CD1c-positive myeloid dendritic cell (primary cell): ENCODE results near the gene TMEM53.
A peak's percentile ranks its signal among the peaks of the same experiment; 100 is the strongest.
"Not testable (repeated sequence)": the region's sequence is repeated elsewhere in the genome, so short reads cannot be mapped to it uniquely, and the experiment has no call there.

Source experiments
- DNase-seq: peaks from one replicate; pipeline ENCODE4 v3.0.0-alpha.2; 2016; ENCODE audit errors: extremely low spot score

TMEM53 gene

DNA sequence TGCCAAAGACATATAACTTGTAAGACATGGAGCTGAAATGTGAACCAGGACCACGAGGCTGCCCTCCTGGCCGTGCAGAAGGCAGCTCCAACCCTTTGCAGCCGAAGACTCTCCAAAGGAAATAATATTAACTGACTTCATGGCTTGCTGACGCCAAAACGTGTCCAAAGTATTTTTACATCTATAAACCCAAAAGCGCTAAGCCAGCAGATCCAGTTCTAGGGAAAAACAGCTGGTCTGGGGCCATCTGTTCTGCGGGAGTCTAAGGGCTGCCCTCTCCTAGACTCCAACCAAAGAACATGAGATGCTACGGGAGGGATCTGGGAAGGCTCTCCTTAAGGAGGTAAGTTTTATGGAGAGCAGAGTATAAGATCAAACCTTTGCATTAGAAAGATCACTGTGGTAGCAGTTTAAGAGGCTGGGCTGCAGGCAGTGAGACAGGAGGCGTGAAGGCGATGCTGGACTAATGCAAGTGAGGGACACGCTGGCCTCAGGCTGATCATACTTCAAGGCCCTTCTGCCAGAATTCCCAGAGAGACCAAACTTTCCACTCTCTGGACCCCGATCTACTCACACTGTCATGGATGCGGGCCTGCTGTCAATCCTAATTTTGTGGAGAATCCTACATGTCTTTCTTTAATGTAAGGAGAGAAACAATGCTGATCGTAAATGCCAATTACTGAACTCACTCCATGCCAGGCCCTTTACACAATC, 1.2 kb downstream of the TMEM53 start:
- DNase-seq, result no peak

DNA sequence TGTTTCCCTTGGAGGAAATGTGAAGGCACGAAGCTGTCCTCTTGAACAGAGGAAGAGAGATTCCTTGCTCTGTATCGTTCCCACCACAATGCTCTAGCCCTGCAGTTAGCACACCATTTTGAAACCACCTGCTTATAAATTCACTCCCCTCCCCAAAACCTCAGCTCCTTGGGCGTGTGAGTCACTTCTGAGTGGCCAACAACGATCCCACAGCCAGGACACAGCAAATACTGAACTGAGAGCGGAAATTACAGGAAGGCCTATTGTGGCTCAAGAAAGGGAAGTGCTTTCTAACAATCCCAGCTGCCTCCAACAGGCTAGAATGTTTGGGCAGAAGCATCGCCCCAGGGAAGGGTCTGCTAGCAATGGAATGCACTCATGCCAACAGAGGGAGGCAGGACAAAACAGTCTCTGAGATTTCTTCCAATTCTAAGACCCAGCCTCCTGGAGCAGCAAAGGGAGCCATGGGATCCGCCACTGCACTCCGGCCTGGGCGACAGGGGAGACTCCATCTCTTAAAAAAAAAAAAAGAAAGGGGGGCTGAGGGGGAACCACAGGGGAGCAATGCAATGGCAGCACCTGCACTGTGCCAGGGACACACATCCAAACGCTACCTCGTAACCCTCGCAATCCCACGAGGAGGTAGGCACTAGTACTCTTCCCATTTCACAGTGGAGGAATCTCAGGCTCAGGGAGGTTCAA, 1.9 kb downstream of the TMEM53 start:
- peak; percentile 94 for DNase-seq

DNA sequence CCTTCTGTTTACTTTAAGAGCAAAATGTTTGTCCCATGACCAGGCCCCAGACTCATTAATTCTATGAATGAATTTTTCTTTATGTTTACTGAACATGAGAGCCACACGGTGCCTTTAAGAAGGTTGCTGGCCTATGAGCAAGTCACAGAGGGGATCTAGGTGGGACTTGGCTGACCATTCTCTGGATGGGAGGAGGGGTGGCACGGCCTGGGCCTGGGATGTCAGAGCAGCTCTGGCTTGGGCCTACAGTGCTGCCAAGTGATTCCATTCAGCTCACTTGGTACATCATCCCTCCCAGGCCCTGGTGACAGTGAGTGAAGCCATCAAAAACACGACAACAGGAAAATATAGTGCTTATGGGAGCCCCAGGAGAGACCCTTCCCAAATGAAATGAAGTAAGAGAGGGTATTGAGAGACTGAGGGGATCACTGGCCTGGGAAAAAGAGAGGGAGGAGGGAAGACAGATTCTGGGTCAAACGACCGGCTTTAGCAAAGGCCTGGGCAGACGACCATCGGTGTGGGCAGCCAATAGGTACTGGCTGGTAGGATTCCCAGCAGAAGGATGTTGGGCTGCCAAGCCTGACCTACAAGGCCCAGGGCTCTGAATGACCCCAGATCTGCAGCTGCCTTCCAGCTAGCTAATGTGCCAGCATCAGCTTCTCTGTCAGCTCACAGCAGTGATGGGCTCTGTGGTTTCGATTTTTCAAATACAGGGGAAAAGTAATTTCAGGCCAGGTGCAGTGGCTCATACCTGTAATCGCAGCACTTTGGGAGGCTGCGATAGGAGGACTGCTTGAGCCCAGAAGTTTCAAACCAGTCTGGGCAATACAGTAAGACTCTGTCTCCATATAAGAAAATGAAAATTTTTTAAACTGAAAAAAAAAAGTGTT, 3.3 kb downstream of the TMEM53 start:
- no peak for DNase-seq

DNA sequence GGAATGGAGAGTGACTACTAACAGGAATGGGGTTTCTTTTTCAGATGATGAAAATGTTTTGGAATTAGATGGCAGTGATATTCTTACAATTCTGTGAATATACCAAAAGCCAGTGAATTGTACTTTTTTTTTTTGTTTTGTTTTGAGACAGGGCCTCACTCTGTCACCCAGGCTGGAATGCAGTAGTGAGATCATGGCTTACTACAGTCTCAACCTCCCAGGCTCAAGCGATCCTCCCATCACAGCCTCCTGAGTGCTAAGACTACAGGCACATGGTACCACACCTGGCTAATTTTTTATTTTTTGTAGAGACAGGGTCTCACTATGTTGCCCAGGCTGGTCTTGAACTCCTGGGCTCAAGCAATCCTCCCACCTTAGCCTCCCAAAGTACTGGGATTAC, 7.6 kb downstream of the TMEM53 start:
- DNase-seq, result not testable (repeated sequence)

DNA sequence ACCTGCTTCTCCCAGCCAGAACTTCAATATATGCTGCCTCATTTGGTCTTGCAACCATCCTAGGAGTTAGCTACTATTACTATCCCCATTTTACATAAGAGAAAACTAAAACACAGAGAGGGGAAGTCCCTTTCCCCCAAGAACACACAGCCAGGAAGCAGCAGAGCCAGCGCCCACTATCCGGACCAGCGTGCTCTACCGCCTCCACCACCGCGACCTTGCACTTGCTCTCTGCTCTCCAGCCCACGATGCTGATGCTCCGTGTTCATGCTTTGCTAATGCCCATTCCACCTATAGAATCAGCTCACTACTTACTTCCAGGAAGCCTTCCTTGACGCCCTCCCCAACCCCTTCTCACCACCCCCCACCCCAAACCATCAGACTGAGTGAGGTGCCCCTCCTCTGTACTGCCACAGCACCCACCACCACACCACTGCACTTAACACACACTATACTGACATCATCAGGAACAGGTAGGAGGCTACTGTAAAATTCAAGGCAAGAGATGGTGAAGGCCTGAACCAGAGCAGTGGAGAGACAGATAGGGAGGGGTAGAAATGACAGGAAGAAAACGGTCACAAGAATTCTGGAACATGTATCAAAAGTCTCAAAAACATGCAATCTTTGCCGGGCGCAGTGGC, 9.4 kb downstream of the TMEM53 start:
- peak; percentile 50 for DNase-seq

DNA sequence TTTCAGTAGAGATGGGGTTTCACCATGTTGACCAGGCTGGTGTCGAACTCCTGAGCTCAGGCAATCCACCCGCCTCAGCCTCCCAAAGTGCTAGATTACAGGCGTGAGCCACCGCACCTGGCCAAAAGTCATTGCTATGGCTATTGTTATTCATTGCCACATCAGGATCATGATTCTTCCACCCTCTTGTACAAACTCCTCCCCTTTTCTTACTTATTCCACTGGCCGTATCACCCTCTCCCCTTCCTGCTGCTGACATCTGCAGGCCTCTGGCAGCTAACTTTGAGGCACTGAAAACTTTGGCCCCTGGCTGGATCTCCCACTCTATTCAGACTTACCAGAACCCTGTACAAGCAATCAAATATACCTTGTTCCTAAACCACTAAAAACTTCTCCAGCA, 10.9 kb downstream of the TMEM53 start:
- no peak for DNase-seq

DNA sequence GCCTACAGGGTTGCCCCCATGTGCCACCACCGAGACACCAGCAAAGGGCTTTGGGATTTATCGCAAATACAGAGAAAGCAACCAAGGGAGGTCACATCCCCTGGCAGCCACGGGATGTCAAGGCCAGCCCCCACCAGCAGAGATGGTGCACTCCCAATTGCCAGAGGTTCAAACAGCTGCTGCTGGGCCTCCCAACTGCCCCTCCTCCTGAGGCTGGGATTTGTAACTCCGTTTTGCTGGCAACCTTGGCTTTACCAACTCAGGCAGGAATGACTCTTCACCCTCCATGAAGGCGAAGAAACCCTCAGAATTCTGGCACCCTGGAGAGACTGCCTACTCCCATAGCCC, 11.6 kb downstream of the TMEM53 start:
- no peak for DNase-seq

DNA sequence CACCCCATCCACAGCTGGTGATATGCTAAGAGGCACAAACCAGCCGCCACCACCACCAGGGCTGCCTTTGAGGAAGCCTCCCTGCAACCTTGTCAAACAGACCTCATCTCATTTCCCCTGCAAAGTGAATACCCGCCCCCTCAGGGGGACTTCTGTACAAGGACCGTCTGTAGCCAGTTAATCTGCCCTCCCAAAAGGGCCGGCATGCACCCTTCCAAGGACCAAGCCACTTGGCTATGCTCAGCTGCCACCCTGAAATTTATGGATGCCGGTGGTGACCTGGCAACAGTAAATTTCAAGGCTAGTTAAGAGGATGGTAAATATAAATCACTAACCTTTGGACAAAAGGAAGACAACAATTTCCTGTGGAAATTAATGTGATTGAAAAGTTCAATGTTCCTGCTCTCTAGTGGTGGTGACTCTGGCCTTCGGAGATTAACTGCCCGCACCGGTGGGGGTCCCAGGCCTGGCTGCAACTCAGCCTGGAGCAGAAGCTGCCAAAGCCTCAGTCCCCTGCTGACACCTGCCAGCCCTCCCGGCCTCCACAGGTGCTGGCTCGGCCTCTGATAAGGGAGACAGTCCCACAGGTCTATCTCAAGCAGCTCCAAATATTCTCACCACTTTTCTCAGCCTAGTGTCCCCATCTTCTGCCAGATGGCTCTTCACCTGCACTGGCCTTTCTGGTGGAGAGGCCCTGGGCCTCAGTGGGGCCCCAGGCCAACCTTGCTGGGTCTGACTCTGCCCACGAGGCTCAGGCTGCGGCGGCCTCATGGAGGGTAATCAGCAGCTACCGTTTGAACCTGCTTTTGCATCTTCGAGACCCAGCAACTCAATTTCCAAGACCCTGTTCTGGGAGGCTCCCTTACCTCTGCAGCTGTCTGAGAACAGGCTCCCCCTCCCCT, 12.2 kb downstream of the TMEM53 start:
- DNase-seq, result no peak

DNA sequence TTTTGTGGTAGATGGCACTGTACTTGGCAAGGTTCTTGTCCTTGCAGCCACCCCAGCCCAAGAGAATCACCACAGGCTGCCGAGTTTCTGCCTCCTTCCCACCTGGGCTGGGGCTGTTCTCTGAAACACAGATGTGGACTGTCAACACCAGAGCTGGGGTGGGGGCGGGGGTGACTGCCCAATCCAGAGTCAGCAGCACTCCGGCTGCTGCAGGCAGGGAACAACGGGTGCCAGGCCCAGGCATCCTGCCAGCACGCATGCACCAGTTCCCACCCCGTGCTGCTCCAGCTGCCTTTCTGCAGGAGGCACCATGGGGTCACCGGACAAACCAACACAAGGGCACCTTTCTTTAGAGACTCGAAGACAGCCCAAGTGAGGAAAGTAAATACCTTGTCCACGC, 14.1 kb downstream of the TMEM53 start:
- no peak for DNase-seq

DNA sequence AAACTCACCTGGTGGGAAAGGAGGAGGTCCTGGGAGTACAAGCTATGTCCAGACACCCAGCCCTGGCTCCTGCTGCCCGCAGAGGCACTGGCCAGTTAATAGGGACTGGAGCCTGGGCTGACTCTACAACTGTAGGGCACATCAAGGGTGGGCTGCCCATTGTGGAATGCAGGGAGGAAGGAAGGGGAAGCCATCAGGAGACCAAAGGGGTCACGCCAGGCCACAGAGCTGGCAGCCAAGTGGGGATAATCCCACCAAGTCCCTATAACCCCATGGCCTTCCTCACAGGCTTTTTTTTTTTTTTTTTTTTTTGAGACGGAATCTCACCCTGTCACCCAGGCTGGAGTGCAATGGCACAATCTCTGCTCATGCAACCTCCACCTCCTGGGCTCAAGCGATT, 14.7 kb downstream of the TMEM53 start:
- DNase-seq, result no peak

DNA sequence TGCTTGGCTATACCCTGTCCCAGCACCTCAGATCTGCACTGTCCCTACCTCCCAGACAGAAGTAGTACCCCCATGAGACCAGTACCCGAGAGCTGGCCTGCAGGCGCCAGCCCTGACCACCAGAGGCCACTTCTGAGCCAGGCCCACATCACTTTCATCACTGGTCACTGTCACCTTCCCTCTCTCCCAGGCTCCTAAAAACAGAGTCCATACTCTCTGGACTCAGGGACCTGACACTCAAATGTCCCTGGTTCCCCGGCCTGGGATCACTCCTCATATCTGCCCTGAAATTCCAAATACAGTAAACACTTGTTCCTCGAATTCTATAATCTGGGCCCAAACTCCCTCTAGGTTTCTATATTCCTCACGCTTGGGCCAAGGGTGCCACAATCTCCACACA, 18.7 kb downstream of the TMEM53 start:
- no peak for DNase-seq

DNA sequence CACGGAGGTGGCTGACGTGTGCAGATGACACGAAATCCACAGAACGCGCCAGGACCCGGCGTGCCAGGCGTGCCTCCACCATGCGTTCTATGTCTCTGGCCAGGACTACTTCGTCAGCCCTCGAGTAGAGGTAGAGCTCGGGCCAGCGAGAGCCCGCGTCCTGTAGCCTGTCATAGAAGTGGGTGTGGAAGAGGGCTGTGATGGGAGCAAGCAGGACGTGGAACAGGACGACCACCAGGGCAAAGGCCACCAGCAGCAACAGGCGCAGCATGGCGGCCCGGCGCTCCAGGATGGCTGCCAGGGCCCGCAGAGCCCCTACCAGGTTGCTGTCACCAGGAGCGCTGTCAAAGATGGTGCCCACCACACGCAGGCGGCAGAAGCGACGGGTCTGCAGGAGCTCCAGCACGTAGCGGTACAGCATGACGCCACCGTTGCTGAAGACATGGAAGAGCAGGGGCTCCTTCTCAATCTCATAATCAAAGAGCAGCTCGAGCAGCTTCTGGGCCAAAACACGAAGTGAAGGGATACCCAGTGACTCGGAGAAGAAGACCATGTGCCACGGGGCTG, 19.6 kb downstream of the TMEM53 start:
- no peak for DNase-seq

DNA sequence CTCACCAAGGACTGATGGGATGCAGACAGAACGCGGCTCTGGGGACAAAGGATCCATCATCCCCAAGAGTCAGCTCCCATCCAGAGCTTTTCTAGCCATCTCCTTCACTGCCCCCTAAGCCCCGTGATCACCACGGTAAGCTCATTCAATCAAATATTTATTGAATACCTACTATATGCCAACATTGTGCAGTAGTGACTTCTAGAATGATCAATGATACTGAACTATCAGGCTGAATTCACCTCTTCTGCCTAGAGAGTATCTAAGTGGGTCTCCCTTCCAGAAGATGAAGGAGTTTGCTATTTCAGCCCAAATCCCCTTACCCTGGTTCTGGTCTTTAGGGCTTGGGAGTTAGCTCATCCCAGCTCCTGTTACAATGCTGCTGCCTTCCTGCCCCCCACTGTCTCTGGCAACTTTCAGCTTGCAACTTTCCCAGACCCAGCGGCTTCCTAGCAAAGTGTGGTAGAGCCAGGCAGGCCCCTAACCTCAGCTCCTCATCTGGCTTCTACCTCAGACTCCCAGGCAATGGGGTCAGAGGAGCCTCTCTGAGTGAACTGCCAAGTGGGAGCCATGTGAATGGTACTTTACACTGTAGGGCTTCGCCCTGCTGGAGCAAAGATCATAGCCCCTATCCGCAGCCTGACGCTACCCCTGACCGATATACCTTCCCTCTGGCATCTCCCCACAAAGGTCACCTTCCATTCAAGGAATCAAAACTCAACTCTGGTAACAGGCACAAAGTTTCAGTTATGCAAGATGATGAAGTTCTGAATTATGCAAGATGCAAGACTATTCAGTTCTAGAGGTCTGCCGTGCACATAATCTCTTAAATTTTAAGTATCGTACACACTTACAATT, 20.9 kb downstream of the TMEM53 start:
- no peak for DNase-seq

DNA sequence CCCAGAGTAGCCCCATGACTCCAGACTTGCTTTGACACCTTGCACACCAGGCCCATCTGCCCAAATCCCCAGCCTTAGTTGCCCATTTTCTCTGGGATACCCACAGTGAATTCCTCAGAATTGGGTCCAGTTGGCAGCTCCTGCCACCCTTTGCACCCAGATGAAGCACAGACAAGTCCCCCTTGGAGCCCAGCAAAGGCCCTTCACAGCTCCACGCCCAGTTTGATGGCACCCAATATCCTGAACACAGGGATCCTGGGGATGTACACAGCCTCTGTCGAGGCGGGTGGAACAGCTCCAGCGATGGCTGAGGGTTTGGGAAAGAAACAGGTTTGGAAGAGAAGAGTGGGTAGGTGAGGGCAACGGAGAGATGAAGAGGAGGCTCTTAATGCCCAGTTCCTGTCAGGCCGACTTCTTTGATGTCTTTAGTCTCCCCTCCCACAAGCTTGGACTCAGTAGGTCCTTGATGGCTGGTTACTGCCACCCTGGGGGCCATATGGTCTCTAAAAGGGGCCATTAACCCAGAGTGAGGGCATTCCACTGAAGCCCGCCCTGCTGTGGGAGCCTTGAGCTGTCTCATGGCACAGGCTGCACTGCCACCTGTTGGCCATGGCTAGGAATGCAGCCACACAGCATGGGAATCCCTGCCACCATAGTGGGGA, 21.7 kb downstream of the TMEM53 start:
- peak; percentile 74 for DNase-seq

DNA sequence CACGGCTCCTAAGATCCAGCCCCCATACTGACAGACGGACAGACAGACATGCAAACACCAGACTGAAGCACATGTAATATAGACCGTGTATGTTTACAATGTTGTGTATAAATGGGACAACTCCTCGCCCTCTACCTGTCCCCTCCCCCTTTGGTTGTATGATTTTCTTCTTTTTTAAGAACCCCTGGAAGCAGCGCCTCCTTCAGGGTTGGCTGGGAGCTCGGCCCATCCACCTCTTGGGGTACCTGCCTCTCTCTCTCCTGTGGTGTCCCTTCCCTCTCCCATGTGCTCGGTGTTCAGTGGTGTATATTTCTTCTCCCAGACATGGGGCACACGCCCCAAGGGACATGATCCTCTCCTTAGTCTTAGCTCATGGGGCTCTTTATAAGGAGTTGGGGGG, 23.2 kb downstream of the TMEM53 start:
- no peak for DNase-seq

DNA sequence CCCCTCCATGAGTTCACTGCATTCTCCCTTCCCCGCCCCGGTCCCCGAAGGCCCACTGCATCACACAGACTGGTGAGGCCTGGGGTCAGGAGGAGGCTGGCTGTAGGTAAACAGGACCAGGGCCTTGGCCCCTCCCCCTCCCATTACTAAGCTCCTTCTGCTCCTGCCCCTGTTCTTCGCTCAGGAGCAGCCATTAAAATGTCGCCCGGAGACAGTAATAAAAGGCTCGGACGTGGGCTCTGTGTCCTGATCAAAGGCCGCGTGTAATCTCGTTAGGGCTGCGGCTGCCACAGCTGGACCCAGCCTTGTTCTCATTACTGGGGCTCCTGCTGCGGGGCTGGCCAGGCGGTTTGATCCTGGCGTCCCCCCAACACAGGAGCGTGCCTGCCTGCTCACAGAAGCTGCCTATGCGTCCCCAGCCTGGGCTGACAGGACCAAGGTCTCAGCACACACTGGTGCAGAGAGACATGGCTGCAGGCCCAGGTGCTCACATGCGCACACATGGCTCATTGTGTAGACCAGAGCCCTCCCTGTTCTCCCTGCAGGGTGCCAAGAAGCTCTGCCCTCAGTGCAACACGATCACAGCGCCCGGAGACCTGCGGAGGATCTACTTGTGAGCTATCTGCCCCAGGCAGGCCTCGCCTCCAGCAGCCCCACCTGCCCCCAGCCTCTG, 24.0 kb downstream of the TMEM53 start:
- DNase-seq, result no peak

DNA sequence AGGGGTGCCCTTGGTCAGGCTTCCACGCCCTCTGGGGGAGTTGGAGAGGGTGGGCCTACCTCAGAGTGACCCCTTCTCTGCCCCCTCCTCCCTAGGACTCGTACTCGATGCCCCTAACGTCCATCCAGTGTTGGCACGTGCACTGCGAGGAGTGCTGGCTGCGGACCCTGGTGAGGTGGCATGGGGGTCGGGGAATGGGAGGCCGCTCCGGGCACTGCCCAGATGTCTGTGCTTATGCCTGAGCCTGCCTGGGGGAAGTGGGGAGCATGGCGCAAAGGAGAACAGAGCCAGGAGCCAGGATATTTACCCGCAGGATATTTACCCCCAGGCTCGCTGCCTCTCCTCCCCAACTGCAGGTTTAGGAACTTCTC, 24.5 kb downstream of the TMEM53 start:
- DNase-seq, result no peak

DNA sequence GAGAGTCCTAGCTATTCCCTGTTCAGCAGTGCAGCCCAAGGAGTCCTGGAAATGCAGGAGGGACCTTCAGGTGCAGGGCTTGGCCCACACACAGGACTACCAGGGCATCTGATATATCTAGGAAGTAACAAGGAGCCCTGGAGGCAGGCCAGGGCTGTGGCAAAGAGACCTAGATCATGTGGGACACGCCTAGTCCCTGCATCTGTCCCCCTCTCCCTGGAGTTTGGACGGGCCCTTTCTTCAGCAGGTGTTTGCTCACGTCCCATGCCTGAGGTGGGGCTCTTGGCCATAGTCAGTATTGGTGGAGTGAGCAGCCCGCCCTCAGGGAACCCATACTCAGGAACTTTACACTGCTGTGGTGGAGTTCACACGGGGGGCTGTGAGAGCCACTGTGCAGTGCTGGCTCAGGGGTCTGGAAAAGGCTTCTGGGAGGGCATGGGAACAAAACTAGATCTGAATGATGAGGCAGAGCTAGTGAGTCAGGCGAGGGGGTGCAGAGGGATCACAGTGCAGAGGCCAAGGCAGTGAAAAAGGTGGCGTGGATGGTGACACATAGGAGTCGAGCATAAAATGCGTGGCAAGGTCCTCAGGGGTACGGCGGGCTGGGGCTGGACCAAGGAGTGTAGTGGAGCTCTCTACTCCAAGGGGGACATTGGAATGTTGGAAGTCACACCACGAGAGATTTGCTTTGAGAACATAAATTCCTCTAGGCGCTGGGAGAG, 25.6 kb downstream of the TMEM53 start:
- no peak for DNase-seq
